ENCODE data around the gene PAK5.

GRCh38 chr20:9581509-9581908 lies 257.4 kb downstream of the PAK5 start:
- TF ChIP-seq SIN3A (IDR thresholded peaks at IDR 0.05; ENCODE audit: borderline replicate concordance, insufficient read depth, low read length) (no peak), POLR2AphosphoS5 (IDR thresholded peaks at IDR 0.05; ENCODE audit: low read depth, low read length) (no peak), TAF1 (IDR thresholded peaks at IDR 0.05; ENCODE audit: borderline replicate concordance, insufficient read depth, low read length) (no peak)
- TF ChIP-seq, protein P1, sequence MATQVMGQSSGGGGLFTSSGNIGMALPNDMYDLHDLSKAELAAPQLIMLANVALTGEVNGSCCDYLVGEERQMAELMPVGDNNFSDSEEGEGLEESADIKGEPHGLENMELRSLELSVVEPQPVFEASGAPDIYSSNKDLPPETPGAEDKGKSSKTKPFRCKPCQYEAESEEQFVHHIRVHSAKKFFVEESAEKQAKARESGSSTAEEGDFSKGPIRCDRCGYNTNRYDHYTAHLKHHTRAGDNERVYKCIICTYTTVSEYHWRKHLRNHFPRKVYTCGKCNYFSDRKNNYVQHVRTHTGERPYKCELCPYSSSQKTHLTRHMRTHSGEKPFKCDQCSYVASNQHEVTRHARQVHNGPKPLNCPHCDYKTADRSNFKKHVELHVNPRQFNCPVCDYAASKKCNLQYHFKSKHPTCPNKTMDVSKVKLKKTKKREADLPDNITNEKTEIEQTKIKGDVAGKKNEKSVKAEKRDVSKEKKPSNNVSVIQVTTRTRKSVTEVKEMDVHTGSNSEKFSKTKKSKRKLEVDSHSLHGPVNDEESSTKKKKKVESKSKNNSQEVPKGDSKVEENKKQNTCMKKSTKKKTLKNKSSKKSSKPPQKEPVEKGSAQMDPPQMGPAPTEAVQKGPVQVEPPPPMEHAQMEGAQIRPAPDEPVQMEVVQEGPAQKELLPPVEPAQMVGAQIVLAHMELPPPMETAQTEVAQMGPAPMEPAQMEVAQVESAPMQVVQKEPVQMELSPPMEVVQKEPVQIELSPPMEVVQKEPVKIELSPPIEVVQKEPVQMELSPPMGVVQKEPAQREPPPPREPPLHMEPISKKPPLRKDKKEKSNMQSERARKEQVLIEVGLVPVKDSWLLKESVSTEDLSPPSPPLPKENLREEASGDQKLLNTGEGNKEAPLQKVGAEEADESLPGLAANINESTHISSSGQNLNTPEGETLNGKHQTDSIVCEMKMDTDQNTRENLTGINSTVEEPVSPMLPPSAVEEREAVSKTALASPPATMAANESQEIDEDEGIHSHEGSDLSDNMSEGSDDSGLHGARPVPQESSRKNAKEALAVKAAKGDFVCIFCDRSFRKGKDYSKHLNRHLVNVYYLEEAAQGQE (IDR thresholded peaks at IDR 0.05; ENCODE audit: insufficient read depth in 1 of 2, low read depth in 2 of 2, low read length in 2 of 2) = no peak

Data from PFSK-1 (cell line).